Keratinocyte (primary cell): ENCODE measurements around the gene CDCP2. TPM values are rescaled to one million over a fixed set of nuclear protein-coding genes. Genes with fewer than 3 reads are reported as not detected.

ENCODE experiments used
- DNase-seq: peaks from one replicate; pipeline ENCODE4 v3.0.0-alpha.2; 2011; ENCODE audit warnings: low read depth, missing footprints, low spot score
- FAIRE-seq: peaks from 2 replicates; lab custom pipeline; 2011; peaks lifted over from hg19 to GRCh38; lab: Jason Lieb, UNC
- H2AFZ ChIP-seq: 2 replicates; pipeline ENCODE4 v1.6.0; 2012; ENCODE audit warnings: low read length, control low read depth, inconsistent platforms; ENCODE audit not compliant: control insufficient read depth
- H3K27ac ChIP-seq: 2 replicates; pipeline ENCODE4 v1.5.1; 2011; ENCODE audit warnings: low read length; ENCODE audit not compliant: control insufficient read depth, insufficient read depth
- H3K27me3 ChIP-seq: 3 replicates; pipeline ENCODE4 v1.6.0; 2011; ENCODE audit warnings: low read length; ENCODE audit not compliant: control insufficient read depth, insufficient read depth; ENCODE audit errors: extremely low read depth
- H3K36me3 ChIP-seq, 2 experiments: 2 replicates in 1 of 2; 3 replicates in 1 of 2; pipeline ENCODE4 v1.5.1; 2011; ENCODE audit warnings: low read length in 2 of 2, mild to moderate bottlenecking in 1 of 2; ENCODE audit not compliant: control insufficient read depth in 2 of 2, insufficient read depth in 2 of 2; ENCODE audit errors: extremely low read depth in 1 of 2
- H3K4me1 ChIP-seq: 3 replicates; pipeline ENCODE4 v1.5.1; 2011; ENCODE audit warnings: low read length; ENCODE audit not compliant: control insufficient read depth, insufficient read depth; ENCODE audit errors: extremely low read depth
- H3K4me2 ChIP-seq: 3 replicates; pipeline ENCODE4 v1.6.0; 2011; ENCODE audit warnings: low read depth, low read length; ENCODE audit not compliant: control insufficient read depth, insufficient read depth; ENCODE audit errors: extremely low read depth
- H3K4me3 ChIP-seq, 3 experiments: fragments of 200-600 bp in 1 of 3; sonication (generic) in 1 of 3; 2 replicates in 2 of 3; 3 replicates in 1 of 3; pipeline ENCODE4 v1.5.1; 2011 to 2016; ENCODE audit warnings: low read length in 3 of 3, mild to moderate bottlenecking in 3 of 3, control low read depth in 2 of 3, inconsistent platforms in 1 of 3, low read depth in 1 of 3, mixed read lengths in 1 of 3, mixed run types in 1 of 3, moderate library complexity in 1 of 3; ENCODE audit not compliant: control insufficient read depth in 2 of 3, insufficient read depth in 2 of 3; ENCODE audit errors: extremely low read depth in 1 of 3
- H3K79me2 ChIP-seq: 2 replicates; pipeline ENCODE4 v1.6.0; 2012; ENCODE audit warnings: low read length; ENCODE audit not compliant: control insufficient read depth, insufficient read depth
- H3K9ac ChIP-seq: 3 replicates; pipeline ENCODE4 v1.6.0; 2011; ENCODE audit warnings: low read length; ENCODE audit not compliant: control insufficient read depth, insufficient read depth; ENCODE audit errors: extremely low read depth
- H3K9me1 ChIP-seq: 3 replicates; pipeline ENCODE4 v1.6.0; 2011; ENCODE audit warnings: low read length; ENCODE audit not compliant: control insufficient read depth, insufficient read depth; ENCODE audit errors: extremely low read depth
- H3K9me3 ChIP-seq: 2 replicates; pipeline ENCODE4 v1.5.1; 2012; ENCODE audit warnings: low read depth, low read length; ENCODE audit not compliant: control insufficient read depth
- H4K20me1 ChIP-seq: 3 replicates; pipeline ENCODE4 v1.6.0; 2011; ENCODE audit warnings: low read length; ENCODE audit not compliant: control insufficient read depth, insufficient read depth; ENCODE audit errors: extremely low read depth
- EZH2 ChIP-seq: IDR thresholded peaks from one replicate; pipeline ENCODE4 v1.6.1; 2012; ENCODE audit warnings: inconsistent platforms, mild to moderate bottlenecking, low read length, moderate library complexity
- dilution Hi-C: fragments of 300-500 bp; cut with MboI; formaldehyde crosslinking; loops from one replicate; pipeline ENCODE4 v1.7.0; 2020; ENCODE audit warnings: low sequenced_read_pairs; ENCODE audit not compliant: extremely low pct_ligation_motif_present
- polyA plus RNA-seq, 5 experiments: library from polyadenylated mRNA; depleted of rRNA in 3 of 5; stranded (reverse) in 3 of 5; stranded (forward) in 1 of 5; unstranded in 1 of 5; fragments of >200 nt; gene quantifications; 1 replicate in 1 of 5; 2 replicates in 3 of 5; 3 replicates in 1 of 5; pipeline versions ENCODE4 v1.2.1 to v1.2.3, GENCODE V29; 2011 to 2012; ENCODE audit warnings: missing spikeins in 2 of 5, low read depth in 1 of 5, low replicate concordance in 1 of 5
- TF ChIP-seq, protein P1 (sequence below), 3 experiments: IDR thresholded peaks in 1 of 3; conservative IDR thresholded peaks in 1 of 3; optimal IDR thresholded peaks in 1 of 3; 2 replicates in 2 of 3; 3 replicates in 1 of 3; pipeline versions ENCODE3 to v1.5.1; 2011; ENCODE audit warnings: low read length in 3 of 3, mild to moderate bottlenecking in 3 of 3, moderate library complexity in 2 of 3, control low read depth in 1 of 3, inconsistent platforms in 1 of 3; ENCODE audit not compliant: insufficient read depth in 2 of 3; ENCODE audit errors: extremely low read depth in 1 of 3

The CDCP2 gene
- polyA plus RNA-seq, 1 donor (not counting 4 experiments of a cell fraction or from before 2014, with no cell fraction given), result not detected

DNA sequence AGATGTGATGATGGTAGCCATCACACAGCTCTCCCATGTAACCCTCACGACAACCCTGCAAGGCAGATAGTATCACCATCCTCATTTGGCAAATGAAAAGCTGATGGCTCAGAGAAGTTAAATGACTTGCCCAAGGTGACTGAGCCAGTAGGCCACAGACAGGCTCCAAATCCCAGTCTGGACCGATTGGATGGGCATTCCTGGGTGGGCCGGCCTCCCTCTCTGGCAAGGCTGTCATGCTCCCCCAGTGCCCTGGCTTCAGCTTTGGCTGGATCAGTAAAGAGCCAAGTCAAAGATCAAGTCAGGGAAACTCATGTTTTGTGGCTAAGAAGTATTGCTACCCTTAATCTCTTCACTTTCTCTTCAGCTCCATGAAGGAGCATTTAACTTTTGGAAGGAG is 41.2 kb downstream of the CDCP2 start:
- no peaks in the 10 kb centered on the region for H3K9me1 ChIP-seq
- no peaks in the 10 kb centered on the region for H4K20me1 ChIP-seq
- FAIRE-seq (no peak), DNase-seq (no peak)
- no peaks in the 10 kb centered on the region for H3K27me3 ChIP-seq
- H3K27ac ChIP-seq, result no peak overlapping the region
- H2AFZ ChIP-seq, result no peak overlapping the region
- H3K4me2 ChIP-seq, result no peak overlapping the region
- H3K36me3 ChIP-seq, result no peaks in the 10 kb centered on the region
- TF ChIP-seq, protein P1, sequence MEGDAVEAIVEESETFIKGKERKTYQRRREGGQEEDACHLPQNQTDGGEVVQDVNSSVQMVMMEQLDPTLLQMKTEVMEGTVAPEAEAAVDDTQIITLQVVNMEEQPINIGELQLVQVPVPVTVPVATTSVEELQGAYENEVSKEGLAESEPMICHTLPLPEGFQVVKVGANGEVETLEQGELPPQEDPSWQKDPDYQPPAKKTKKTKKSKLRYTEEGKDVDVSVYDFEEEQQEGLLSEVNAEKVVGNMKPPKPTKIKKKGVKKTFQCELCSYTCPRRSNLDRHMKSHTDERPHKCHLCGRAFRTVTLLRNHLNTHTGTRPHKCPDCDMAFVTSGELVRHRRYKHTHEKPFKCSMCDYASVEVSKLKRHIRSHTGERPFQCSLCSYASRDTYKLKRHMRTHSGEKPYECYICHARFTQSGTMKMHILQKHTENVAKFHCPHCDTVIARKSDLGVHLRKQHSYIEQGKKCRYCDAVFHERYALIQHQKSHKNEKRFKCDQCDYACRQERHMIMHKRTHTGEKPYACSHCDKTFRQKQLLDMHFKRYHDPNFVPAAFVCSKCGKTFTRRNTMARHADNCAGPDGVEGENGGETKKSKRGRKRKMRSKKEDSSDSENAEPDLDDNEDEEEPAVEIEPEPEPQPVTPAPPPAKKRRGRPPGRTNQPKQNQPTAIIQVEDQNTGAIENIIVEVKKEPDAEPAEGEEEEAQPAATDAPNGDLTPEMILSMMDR (optimal IDR thresholded peaks at IDR 0.05 in 1 of 3, IDR thresholded peaks at IDR 0.05 in 1 of 3, conservative IDR thresholded peaks at IDR 0.05 in 1 of 3; ENCODE audit: extremely low read depth in 1 of 3, insufficient read depth in 2 of 3, low read length in 3 of 3), result no peak
- TF ChIP-seq EZH2, result no peak
- no peak overlapping the region for H3K4me3 ChIP-seq
- H3K9ac ChIP-seq, result no peak overlapping the region
- dilution Hi-C loops, result no loop called here
- H3K9me3 ChIP-seq, result no peaks in the 10 kb centered on the region
- no peaks in the 10 kb centered on the region for H3K79me2 ChIP-seq
- H3K4me1 ChIP-seq, result peaks cover 6% of the 10 kb centered on the region

DNA sequence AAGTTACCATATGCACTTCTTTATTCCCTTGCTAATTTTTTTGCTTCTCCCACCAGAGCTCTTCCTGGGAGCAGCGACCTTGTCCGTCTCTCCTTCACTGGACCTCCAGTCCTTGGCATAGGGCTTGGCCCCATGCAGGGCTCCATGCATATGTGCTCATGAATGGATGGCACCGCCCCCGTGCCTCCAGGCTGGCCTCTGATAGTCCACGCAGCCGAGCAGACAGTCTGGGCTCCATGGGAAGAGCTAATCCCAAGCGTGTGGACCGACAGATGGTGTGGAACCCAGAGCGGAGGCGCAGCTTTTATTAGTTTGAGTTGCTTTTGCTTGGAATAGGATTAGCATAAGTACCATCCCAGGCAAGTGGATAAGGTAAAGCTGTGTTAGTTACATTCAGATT is 41.8 kb downstream of the CDCP2 start:
- DNase-seq (no peak), FAIRE-seq (no peak)
- Histone ChIP-seq H3K36me3 (no peaks in the 10 kb centered on the region), H3K4me2 (no peak overlapping the region), H3K27ac (no peak overlapping the region), H2AFZ (no peak overlapping the region), H4K20me1 (no peaks in the 10 kb centered on the region), H3K9me1 (no peaks in the 10 kb centered on the region), H3K4me1 (peaks cover 3% of the 10 kb centered on the region), H3K27me3 (no peaks in the 10 kb centered on the region), H3K9ac (no peak overlapping the region), H3K4me3 (no peak overlapping the region), H3K79me2 (no peaks in the 10 kb centered on the region), H3K9me3 (no peaks in the 10 kb centered on the region)
- dilution Hi-C loops, result no loop called here
- TF ChIP-seq, protein P1 (optimal IDR thresholded peaks at IDR 0.05 in 1 of 3, IDR thresholded peaks at IDR 0.05 in 1 of 3, conservative IDR thresholded peaks at IDR 0.05 in 1 of 3; ENCODE audit: extremely low read depth in 1 of 3, insufficient read depth in 2 of 3, low read length in 3 of 3), result no peak
- TF ChIP-seq EZH2, result no peak
